Mucosa of stomach (tissue), 1 donor: ENCODE results near the gene STAG2.
A peak's percentile ranks its signal among the peaks of the same experiment; 100 is the strongest.

Source experiments
- H3K27me3 ChIP-seq: one replicate; pipeline ENCODE4 v1.7.0; 2013; ENCODE audit warnings: mild to moderate bottlenecking, low read length; ENCODE audit not compliant: control insufficient read depth, insufficient read depth
- H3K36me3 ChIP-seq: one replicate; pipeline ENCODE4 v1.7.0; 2013; ENCODE audit warnings: low read length; ENCODE audit not compliant: control insufficient read depth, insufficient read depth
- H3K4me1 ChIP-seq: one replicate; pipeline ENCODE4 v1.7.0; 2013; ENCODE audit warnings: mild to moderate bottlenecking, low read length; ENCODE audit not compliant: control insufficient read depth, insufficient read depth
- H3K4me3 ChIP-seq: one replicate; pipeline ENCODE4 v1.7.0; 2013; ENCODE audit warnings: low read length
- H3K9ac ChIP-seq: one replicate; pipeline ENCODE4 v1.7.0; 2013; ENCODE audit warnings: mild to moderate bottlenecking, low read length, moderate library complexity
- H3K9me3 ChIP-seq: one replicate; pipeline ENCODE4 v1.7.0; 2013; ENCODE audit warnings: mild to moderate bottlenecking, low read length, moderate library complexity; ENCODE audit not compliant: control insufficient read depth
- donor health status: Pancreatic carcinoma.

Gene STAG2

GRCh38 chrX:123959281-123960063, 2.0 kb upstream of the STAG2 start:
- Histone ChIP-seq H3K4me1 (no peaks in the 10 kb centered on the region), H3K36me3 (no peaks in the 10 kb centered on the region)

GRCh38 chrX:123960956-123961267, 594 bp upstream of the STAG2 start:
- H3K36me3 ChIP-seq: no peaks in the 10 kb centered on the region
- H3K4me3 ChIP-seq: peak overlapping the region; percentile 82
- H3K4me1 ChIP-seq: peaks cover 4% of the 10 kb centered on the region
- H3K9me3 ChIP-seq: no peaks in the 10 kb centered on the region
- H3K9ac ChIP-seq: peak overlapping the region; percentile 99
- H3K27me3 ChIP-seq: no peaks in the 10 kb centered on the region

More at GRCh38 chrX:123959281-123960063, 2.0 kb upstream of the STAG2 start:
- H3K9ac ChIP-seq: peak overlapping the region; percentile 97
- H3K4me3 ChIP-seq: peak overlapping the region; percentile 60
- no peaks in the 10 kb centered on the region for H3K27me3 ChIP-seq
- no peaks in the 10 kb centered on the region for H3K9me3 ChIP-seq

GRCh38 chrX:123962006-123962467, 531 bp downstream of the STAG2 start:
- Histone ChIP-seq H3K36me3 (no peaks in the 10 kb centered on the region), H3K9ac (peak overlapping the region; percentile 99), H3K4me1 (peaks cover 4% of the 10 kb centered on the region), H3K9me3 (no peaks in the 10 kb centered on the region), H3K4me3 (peak overlapping the region; percentile 55), H3K27me3 (no peaks in the 10 kb centered on the region)

- Histone ChIP-seq H3K9me3 (no peaks in the 10 kb centered on the region), H3K27me3 (no peaks in the 10 kb centered on the region), H3K4me3 (peak overlapping the region; percentile 55), H3K4me1 (peaks cover 4% of the 10 kb centered on the region), H3K9ac (peak overlapping the region; percentile 99), H3K36me3 (no peaks in the 10 kb centered on the region)
Measured at GRCh38 chrX:123962794-123963373, 1.4 kb downstream of the STAG2 start.

DNA sequence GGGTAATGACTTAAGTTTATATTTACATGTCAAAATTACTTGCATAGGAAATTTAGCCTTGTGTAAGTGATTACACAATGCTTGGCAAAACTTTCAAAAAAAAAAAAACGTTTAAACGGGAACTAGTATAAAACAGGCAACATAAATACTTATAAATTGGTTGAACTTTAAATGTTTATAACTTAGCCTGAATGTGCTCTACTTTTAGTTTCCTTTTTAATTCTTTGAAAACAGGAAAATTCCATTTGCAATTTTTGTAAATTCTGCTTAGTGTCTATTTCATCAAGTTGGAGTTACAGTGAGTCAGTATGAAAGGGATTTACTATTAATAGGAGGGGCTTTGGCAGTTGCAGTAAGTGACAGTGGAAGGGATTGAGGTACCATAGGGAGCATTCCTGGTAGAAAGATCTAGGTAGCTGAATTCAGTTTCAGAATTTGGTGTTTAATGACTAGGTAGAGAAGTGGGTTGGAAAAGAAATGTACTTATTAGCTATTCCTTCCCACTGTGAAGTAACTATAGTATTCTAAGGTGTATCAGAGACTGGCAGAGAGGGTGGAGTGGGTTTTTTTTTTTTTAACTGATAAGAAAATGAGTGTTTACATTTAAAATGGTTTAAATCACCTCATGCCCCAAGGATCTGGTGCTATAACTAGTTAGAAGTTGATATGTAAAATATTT, 2.8 kb downstream of the STAG2 start:
- Histone ChIP-seq H3K4me1 (peaks cover 4% of the 10 kb centered on the region), H3K9me3 (no peaks in the 10 kb centered on the region), H3K36me3 (no peaks in the 10 kb centered on the region), H3K4me3 (no peak overlapping the region), H3K27me3 (no peaks in the 10 kb centered on the region), H3K9ac (peak overlapping the region; percentile 17)

GRCh38 chrX:123965712-123966111, 4.2 kb downstream of the STAG2 start:
- peaks cover 8% of the 10 kb centered on the region for H3K4me1 ChIP-seq
- H3K36me3 ChIP-seq: no peaks in the 10 kb centered on the region
- H3K27me3 ChIP-seq: no peaks in the 10 kb centered on the region
- H3K4me3 ChIP-seq: no peak overlapping the region
- H3K9ac ChIP-seq: no peak overlapping the region
- H3K9me3 ChIP-seq: no peaks in the 10 kb centered on the region

DNA sequence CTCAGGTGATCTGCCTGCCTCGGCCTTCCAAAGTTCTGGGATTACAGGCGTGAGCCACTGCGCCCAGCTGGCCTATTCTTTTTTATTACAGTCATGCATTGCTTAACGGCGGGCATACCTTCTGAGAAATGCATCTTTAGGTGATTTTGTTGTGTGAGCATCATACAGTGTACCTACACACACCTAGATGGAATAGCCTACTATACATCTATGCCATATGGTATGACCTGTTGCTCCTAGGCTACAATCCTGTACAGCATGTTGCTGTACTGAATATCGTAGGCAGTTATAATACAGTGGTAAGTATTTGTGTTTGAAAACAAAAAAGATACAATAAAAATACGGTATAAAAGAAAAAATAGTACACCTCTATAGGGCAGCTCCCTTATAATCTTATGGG, 6.0 kb downstream of the STAG2 start:
- Histone ChIP-seq H3K4me3 (no peak overlapping the region), H3K4me1 (peaks cover 8% of the 10 kb centered on the region), H3K36me3 (no peaks in the 10 kb centered on the region), H3K9me3 (no peaks in the 10 kb centered on the region), H3K9ac (no peak overlapping the region), H3K27me3 (no peaks in the 10 kb centered on the region)

GRCh38 chrX:123968383-123969050, 7.0 kb downstream of the STAG2 start:
- Histone ChIP-seq H3K4me3 (no peak overlapping the region), H3K36me3 (no peaks in the 10 kb centered on the region), H3K27me3 (no peaks in the 10 kb centered on the region), H3K9me3 (no peaks in the 10 kb centered on the region), H3K4me1 (peaks cover 8% of the 10 kb centered on the region), H3K9ac (no peak overlapping the region)

- no peak overlapping the region for H3K9ac ChIP-seq
- H3K4me1 ChIP-seq: peaks cover 8% of the 10 kb centered on the region
Measured at GRCh38 chrX:123971982-123972381, 10.5 kb downstream of the STAG2 start.

GRCh38 chrX:123973921-123974320, 12.4 kb downstream of the STAG2 start:
- H3K9ac ChIP-seq: no peak overlapping the region
- H3K36me3 ChIP-seq: no peaks in the 10 kb centered on the region
- peaks cover 8% of the 10 kb centered on the region for H3K4me1 ChIP-seq
- H3K9me3 ChIP-seq: no peaks in the 10 kb centered on the region
- no peaks in the 10 kb centered on the region for H3K27me3 ChIP-seq
- H3K4me3 ChIP-seq: no peak overlapping the region

More at GRCh38 chrX:123971982-123972381, 10.5 kb downstream of the STAG2 start:
- no peaks in the 10 kb centered on the region for H3K36me3 ChIP-seq
- no peak overlapping the region for H3K4me3 ChIP-seq
- H3K9me3 ChIP-seq: no peaks in the 10 kb centered on the region
- H3K27me3 ChIP-seq: no peaks in the 10 kb centered on the region

DNA sequence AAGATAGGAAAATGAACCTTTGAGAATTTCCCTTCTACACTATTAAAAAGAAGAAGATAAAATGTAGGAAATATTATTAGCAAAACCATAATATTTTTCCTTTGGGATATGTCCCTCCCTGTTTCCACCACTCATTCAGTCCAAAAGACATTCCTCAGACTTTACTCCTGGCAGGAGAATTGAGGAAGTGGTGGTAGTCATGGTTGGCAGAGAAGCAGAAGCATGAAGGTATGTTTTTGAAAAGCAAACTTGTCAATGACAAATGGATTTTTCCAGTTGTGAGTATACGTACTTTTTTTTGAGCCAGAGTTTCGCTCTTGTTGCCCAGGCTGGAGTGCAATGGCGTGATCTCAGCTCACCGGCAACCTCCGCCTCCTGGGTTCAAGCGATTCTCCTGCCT, 13.7 kb downstream of the STAG2 start:
- Histone ChIP-seq H3K36me3 (no peaks in the 10 kb centered on the region), H3K27me3 (no peaks in the 10 kb centered on the region), H3K4me3 (no peak overlapping the region), H3K9me3 (no peaks in the 10 kb centered on the region), H3K9ac (no peak overlapping the region), H3K4me1 (peaks cover 4% of the 10 kb centered on the region)
